ES-I3 (cell line): ENCODE measurements around the gene PDHX.

Experiments used
- H3K36me3 ChIP-seq: 2 replicates; pipeline ENCODE4 v1.6.1; 2013; ENCODE audit warnings: mild to moderate bottlenecking, low read length, control low read depth, moderate library complexity; ENCODE audit not compliant: insufficient read depth
- H3K4me1 ChIP-seq: 2 replicates; pipeline ENCODE4 v1.6.1; 2013; ENCODE audit warnings: mild to moderate bottlenecking, control low read depth, low read length; ENCODE audit not compliant: insufficient read depth
- H3K9ac ChIP-seq: 2 replicates; pipeline ENCODE4 v1.6.1; 2013; ENCODE audit warnings: low read depth, mild to moderate bottlenecking, low read length, moderate library complexity
- H3K9me3 ChIP-seq: 2 replicates; pipeline ENCODE4 v1.6.1; 2013; ENCODE audit warnings: mild to moderate bottlenecking, low read length, moderate library complexity; ENCODE audit not compliant: control insufficient read depth, insufficient read depth

Gene PDHX

DNA sequence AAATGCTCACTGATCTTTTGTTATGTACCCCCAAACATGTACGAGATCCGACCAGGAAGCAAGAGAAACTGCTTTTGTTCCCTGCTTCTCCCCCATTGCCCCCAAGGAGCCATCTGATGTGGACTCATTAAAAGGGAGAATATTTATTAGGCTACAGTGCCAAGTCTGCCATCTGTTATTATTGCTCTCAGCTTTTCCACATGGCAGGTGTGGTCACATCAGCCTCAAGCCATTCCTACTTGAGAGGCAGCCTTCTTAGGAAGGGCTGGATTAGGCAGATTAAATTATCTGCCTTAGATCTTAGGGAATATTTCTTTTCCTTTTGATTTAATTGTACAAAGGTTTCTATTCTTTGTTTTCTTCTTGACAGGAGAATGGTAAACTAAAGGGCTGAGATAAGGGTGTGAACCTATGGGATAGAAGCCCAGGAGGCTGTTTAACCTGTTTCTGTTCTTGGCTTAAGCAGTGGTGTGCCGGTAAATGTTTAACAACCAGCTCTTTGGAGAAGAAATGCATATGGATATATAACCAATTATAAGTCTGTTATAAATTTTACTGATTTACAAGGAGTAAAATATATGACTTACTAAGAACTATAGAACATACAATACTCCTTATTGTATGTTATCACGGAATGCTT, 88.8 kb downstream of the PDHX start:
- peaks cover 15% of the 10 kb centered on the region for H3K4me1 ChIP-seq
- H3K9ac ChIP-seq = no peak overlapping the region
- H3K9me3 ChIP-seq = no peaks in the 10 kb centered on the region
- H3K36me3 ChIP-seq = no peaks in the 10 kb centered on the region

DNA sequence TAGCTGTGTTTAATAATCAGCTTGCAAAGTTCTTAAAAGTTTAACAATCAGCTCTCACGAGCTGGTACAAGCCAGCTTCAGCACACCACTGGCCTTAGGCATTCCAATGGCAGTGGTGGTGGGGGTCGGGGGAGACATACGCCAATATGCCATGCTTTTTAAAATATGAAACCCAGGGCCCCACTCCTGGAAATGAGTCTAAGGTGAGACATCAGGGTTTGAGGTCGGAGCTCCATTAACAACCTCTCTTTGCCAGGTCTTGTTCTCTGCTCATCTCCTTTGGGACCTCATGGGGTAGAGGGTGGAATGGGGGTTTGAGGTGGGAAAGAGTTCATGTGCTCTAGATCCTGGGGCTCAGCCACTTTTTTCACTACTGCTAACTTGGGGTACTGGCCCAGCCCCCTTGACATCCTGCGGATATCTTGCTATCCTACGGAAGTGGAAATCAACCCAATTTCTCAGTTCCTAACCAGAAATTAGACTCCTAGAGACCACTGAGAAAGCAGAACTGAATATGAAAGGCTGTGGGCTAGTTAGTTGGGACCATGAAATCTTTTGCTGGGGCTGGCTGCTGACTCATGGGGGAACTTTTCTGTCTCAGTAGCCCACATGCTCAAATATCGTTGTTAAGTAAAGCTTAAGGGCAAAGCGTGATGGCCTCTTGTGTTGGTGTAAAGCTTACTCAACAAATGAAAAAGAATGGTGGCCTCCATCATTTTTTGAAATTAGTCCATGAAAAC, 90.1 kb downstream of the PDHX start:
- H3K9ac ChIP-seq = no peak overlapping the region
- no peaks in the 10 kb centered on the region for H3K36me3 ChIP-seq
- peaks cover 25% of the 10 kb centered on the region for H3K4me1 ChIP-seq
- H3K9me3 ChIP-seq = no peaks in the 10 kb centered on the region

DNA sequence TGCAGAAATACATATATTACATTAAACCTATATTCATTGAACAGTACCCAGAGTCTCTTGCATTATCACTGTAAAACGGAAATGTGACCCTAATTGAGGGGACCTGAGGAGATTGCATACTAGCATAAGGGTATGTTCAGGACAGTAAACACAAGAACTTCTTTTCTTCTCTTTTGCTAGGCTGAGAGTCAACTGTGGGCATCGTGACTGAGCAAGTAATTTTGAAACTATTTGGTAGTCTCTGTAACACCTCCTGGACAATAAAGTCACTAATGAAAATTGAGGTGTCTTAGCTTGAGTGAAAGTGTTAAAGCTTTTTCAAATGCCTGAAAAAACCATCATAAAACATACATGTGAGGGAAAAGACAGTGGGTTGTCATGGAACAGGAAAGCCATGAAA, 90.9 kb downstream of the PDHX start:
- Histone ChIP-seq H3K36me3 (no peaks in the 10 kb centered on the region), H3K9ac (no peak overlapping the region), H3K4me1 (peaks cover 25% of the 10 kb centered on the region), H3K9me3 (no peaks in the 10 kb centered on the region)

DNA sequence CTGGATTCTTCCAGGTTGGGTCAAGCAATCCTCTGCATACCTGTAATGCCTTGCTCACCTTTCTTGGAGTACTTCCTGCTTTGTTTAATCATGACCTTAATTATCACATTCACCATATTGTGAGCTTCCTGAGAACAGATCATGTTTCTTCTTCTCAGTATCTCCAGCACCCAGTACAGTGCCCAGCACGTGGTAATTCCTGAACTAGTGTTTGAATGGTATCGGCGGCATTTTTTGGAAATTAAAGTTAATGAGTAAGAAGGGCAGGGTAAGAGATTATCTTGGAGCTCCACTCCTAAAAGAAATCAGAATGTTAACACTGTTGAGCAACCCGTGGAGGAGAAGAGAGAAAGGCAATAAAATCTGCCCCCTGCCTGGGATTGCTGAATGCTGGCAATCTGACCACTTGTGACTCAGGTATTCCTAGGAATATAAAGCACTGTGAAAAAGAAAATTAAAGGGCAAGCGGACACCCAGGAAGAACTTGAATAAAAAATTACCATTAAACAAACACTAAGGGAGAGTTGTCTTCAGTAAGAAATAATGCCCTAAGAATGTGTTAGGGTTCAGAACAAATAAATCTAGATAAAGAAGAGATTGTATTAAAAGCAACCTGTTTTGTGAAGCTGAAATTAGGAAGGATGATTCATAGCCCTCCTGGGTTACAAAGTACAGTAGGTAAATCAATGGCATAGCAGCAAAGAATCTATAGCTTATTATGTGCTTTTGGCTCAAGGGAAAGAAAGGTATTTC, 92.9 kb downstream of the PDHX start:
- Histone ChIP-seq H3K4me1 (peaks cover 29% of the 10 kb centered on the region), H3K9me3 (no peaks in the 10 kb centered on the region), H3K36me3 (no peaks in the 10 kb centered on the region), H3K9ac (no peak overlapping the region)

DNA sequence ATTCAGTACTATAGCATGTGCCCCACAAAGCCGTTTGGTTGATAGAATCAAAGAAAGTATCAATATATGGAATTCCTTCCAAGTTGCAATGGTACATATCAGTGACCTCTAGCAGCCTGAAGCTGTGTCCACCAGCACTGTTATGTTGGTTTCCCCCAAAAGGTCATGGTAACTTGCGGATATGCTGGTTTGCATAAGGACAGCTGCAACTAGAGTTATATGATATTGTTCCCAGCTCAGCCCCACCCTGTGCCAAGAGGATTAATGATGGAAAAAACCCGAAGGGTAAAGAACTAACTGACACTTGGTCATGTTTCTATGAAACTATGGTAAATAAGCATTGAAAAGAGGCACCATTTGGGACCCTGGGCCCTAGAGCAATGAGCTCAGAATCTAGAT, 93.5 kb downstream of the PDHX start:
- H3K36me3 ChIP-seq = no peaks in the 10 kb centered on the region
- peaks cover 29% of the 10 kb centered on the region for H3K4me1 ChIP-seq
- no peaks in the 10 kb centered on the region for H3K9me3 ChIP-seq
- H3K9ac ChIP-seq = no peak overlapping the region

DNA sequence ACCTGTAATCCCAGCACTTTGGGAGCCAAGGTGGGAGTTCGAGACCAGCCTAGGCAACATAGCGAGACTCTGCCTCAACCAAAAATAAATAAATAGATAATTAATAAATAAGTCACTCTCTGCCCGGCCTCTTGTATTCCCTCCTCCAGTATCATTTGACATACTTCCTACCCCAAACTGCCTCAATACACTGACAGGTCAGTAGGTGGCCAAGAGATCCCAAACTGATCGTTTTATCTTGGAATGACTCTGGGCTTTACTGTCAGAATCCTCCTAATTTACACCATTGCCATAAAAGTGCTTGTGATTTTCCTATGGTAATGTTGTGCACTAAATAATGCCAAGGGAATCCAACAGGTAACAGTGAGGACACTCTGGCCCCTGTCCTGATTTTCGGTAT, 94.2 kb downstream of the PDHX start:
- Histone ChIP-seq H3K36me3 (no peaks in the 10 kb centered on the region), H3K9ac (no peak overlapping the region), H3K4me1 (peaks cover 29% of the 10 kb centered on the region), H3K9me3 (no peaks in the 10 kb centered on the region)

DNA sequence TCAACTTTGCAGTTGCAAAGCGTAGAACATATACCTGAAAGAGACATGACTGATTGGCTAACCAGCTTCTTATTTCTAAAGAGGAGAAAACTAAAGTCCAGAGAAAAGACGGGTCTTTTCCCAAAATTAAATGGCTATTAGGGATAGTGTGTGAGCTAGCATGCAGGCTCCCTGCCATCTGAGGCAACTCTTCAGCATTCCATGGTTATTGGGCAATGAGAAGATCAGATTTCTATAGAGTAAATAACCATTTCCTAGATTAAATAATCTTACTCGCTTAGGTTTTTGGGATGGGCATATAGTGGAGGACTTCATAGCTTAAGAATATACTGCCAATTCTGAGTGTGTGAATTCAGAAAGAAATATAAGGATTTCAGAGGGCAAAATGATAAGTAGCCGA, 95.0 kb downstream of the PDHX start:
- H3K36me3 ChIP-seq = no peaks in the 10 kb centered on the region
- peaks cover 26% of the 10 kb centered on the region for H3K4me1 ChIP-seq
- no peaks in the 10 kb centered on the region for H3K9me3 ChIP-seq
- no peak overlapping the region for H3K9ac ChIP-seq

DNA sequence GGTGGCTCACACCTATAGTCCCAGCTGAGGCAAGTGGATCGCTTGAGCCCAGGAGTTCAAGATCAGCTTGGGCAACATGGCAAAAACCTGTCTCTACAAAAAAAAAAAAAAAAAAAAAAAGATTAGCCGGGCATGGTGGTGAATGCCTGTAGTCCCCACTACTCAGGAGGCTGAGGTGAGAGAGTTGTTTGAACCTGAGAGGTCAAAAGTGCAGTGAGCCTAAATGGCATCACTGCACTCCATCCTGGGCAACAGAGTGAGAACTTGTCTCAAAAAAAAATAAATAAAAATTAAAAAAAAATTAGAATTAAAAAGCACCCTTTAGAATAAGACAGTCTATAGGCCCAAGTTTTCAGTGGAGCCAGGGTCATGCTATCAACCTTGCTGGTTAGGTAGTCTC, 95.5 kb downstream of the PDHX start:
- Histone ChIP-seq H3K36me3 (no peaks in the 10 kb centered on the region), H3K9me3 (no peaks in the 10 kb centered on the region), H3K4me1 (peaks cover 26% of the 10 kb centered on the region), H3K9ac (no peak overlapping the region)

DNA sequence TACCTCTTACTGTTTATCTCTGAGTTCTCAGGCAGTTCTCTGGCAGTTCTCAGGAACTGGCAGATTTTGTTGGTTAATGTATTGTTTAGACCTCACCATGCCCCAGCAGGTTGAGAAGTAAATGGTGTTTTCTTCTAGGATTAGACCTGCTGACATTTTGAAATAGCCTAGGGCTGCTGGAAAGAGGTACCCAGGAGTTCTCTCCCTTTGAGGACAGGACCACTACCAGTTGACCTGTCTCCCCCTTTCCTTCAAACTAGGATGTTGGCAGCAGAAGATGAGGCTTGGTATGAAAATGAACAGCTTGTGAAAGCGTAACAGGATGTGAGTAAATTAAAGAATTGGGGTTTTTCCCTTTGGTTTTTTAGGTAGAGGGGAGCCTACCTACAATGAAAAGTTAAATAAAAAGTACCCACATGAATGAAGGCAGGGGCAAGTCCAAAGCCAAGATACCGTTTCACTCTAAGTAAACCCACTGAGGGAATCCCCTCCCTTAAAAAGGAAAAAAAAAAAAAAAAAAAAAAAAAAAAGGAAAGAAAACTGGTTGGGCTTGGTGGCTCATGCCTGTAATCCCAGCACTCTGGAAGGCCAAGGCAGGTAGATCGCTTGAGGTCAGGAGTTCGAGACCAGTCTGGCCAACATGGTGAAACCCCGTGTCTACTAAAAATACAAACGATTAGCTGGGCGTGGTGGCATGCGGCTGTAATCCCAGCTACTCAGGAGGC, 96.2 kb downstream of the PDHX start:
- Histone ChIP-seq H3K36me3 (no peaks in the 10 kb centered on the region), H3K4me1 (peaks cover 28% of the 10 kb centered on the region), H3K9ac (no peak overlapping the region), H3K9me3 (no peaks in the 10 kb centered on the region)

DNA sequence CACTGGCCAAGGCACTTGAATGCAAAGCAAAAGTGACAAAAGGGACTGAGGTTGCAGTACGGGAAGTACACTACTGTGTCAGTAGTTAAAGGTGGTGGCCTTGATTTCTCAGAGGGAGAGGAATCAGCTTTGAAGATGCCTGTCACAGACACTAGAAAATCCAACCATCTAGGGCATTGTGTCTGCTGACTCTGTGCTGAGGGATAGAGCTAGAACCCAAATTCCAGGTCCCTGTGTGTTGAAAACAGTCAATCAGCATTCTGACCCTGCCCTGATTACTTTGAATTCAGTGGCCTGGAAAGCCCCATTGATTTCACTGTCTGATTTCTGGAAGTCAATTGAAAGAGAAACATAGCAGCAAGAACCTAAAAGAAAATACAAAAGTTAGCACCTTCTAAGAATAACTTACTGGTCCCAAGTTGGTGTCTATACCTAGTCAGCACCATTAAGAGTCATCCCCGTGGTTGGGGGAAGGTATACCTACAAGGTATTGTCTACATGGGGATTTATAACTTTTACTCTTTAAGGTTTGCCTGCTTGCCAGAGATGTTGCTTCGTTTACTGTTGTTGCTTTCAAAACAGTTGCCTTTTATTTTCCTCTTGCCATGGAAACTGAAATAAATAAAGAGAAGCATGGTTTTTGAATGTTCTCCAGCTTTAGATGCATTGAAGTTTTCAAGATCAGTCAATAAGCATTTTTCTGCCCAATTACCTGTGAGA, 97.3 kb downstream of the PDHX start:
- H3K4me1 ChIP-seq = peaks cover 35% of the 10 kb centered on the region
- H3K9ac ChIP-seq = no peak overlapping the region
- no peaks in the 10 kb centered on the region for H3K9me3 ChIP-seq
- no peaks in the 10 kb centered on the region for H3K36me3 ChIP-seq

DNA sequence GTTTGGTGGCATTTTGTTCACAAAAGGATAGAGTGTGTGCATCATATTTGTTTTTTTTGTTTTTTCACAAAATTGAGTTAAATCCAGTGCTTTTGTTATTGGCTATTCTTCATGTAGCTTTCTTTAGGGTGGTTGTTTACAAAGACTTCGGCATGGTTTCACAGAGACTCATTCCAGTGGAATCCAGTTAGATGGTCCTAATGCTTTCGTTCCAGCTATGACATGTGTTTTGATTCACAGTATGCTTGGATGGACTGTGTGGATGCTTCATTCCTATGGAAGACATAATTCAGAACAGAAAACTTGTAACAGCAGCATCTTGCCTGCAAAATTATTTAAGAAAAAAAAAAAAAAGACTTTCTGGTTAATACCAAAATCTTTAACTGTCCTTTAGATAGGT, 97.9 kb downstream of the PDHX start:
- Histone ChIP-seq H3K9ac (no peak overlapping the region), H3K9me3 (no peaks in the 10 kb centered on the region)

DNA sequence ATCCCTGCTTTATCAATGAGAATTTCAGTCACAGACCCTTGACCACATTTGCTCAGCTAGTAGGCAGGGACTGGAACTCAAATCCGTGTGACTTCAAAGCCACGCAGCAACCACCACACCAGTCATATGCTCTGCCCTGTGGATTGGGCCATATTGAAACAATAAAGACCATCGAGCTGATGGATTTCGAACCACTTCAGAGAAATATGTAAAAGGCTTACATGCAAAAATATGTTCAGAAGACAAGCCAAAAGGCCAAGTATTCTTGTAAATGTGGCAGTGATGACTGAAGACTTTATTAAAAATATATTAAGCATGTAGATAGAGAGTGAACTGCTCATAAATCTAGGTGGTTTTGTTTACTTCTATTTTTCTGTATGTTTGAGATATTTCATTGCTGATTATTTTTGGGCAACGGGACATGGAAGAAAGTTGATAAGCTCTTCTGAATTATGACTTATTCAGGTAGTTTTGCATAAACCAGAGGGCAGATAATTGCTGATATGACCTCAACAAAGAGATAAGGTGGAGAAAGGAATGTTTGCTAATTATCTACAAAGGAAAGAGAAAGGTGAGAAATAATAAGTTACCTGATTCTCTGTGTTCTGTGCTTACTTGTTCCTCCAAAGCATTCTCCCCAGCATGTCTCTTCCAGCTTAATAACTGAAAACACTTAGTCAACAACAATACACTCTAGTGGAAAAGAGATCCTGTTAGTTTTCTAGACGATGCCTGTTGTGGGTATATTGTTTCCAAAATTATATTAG, 99.4 kb downstream of the PDHX start:
- no peak overlapping the region for H3K9ac ChIP-seq
- no peaks in the 10 kb centered on the region for H3K36me3 ChIP-seq
- peaks cover 20% of the 10 kb centered on the region for H3K4me1 ChIP-seq
- no peaks in the 10 kb centered on the region for H3K9me3 ChIP-seq

More for the DNA sequence above, 97.9 kb downstream of the PDHX start:
- H3K36me3 ChIP-seq = no peaks in the 10 kb centered on the region
- H3K4me1 ChIP-seq = peaks cover 28% of the 10 kb centered on the region

DNA sequence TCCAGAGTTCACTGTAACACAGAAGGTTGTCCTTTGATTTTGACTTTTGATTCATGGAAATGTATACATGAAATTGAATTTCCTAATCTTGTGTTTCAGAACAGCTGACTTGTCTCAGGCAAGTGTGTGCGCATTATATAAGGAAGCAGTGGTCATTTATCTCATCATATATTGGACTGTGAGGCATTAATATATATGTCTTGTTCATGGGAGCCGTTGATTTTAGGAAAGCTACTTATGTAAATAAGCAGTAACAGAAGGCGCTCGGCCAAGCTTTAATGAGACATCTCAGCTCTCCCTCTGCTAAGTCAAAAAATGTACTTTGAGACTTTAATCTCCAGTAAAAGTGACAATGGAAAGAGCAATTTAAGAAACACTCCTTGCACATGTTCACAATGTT, 100.5 kb downstream of the PDHX start:
- Histone ChIP-seq H3K9me3 (no peaks in the 10 kb centered on the region), H3K4me1 (peaks cover 13% of the 10 kb centered on the region), H3K9ac (no peak overlapping the region), H3K36me3 (no peaks in the 10 kb centered on the region)
